Measurements from ENCODE around the gene JPH3. TPM values are rescaled to one million over a fixed set of nuclear protein-coding genes. Genes with fewer than 3 reads are reported as not detected.

JPH3 gene
- total RNA-seq, 6 experiments from 2014 or later: not detected

DNA sequence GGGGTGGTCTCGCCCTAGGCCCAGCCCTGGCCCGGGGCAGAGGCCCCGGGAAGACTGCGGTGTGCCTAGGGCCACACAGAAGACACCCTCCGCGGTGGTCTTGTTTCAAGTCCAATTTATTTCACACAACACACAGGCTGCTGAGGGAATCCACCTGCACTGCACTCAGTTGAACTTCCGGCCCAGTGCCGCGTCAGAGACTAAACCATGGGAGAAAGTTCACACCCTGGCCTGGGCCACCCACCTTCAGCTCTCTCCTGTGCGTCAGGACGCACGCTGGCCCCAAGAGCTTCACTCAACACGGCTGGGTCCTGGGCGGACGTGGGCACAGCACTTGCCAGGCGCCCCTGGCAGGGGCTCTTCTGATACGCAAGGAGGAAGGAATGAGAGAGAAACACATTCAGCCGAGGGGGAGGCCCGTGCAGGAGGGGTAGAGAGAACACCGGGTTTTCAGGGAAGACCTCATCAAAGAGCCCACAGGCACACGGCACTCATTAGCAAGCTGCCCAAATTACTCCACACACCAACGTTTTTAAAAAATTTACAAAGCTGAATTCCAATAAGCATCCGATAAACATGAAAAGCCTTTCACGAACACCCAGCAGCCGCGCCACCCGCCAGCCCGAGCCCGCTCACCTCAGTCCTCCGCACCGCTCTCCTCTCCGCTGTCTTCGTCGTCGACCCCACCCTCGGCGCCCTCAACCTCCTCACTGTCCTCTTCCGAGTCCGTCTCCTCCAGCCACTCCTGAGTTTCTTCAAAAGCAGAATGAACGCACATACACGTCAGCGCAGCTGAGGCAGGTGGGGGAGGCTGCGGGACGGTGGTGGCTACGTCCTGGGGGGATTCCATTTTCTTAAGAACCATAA is 105.6 kb downstream of the JPH3 start:
- Mint-ChIP-seq H3K4me1 (ENCODE audit: low read depth) (no peaks in the 10 kb centered on the region), H3K9me3 (no peaks in the 10 kb centered on the region), H3K4me3 (no peak overlapping the region), H3K27ac (no peak overlapping the region), H3K27me3 (ENCODE audit: insufficient read depth) (no peaks in the 10 kb centered on the region), H3K36me3 (ENCODE audit: low read depth) (no peaks in the 10 kb centered on the region)
- TF ChIP-seq, protein P1, sequence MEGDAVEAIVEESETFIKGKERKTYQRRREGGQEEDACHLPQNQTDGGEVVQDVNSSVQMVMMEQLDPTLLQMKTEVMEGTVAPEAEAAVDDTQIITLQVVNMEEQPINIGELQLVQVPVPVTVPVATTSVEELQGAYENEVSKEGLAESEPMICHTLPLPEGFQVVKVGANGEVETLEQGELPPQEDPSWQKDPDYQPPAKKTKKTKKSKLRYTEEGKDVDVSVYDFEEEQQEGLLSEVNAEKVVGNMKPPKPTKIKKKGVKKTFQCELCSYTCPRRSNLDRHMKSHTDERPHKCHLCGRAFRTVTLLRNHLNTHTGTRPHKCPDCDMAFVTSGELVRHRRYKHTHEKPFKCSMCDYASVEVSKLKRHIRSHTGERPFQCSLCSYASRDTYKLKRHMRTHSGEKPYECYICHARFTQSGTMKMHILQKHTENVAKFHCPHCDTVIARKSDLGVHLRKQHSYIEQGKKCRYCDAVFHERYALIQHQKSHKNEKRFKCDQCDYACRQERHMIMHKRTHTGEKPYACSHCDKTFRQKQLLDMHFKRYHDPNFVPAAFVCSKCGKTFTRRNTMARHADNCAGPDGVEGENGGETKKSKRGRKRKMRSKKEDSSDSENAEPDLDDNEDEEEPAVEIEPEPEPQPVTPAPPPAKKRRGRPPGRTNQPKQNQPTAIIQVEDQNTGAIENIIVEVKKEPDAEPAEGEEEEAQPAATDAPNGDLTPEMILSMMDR (IDR thresholded peaks at IDR 0.05): no peak
- DNase-seq: no peak

DNA sequence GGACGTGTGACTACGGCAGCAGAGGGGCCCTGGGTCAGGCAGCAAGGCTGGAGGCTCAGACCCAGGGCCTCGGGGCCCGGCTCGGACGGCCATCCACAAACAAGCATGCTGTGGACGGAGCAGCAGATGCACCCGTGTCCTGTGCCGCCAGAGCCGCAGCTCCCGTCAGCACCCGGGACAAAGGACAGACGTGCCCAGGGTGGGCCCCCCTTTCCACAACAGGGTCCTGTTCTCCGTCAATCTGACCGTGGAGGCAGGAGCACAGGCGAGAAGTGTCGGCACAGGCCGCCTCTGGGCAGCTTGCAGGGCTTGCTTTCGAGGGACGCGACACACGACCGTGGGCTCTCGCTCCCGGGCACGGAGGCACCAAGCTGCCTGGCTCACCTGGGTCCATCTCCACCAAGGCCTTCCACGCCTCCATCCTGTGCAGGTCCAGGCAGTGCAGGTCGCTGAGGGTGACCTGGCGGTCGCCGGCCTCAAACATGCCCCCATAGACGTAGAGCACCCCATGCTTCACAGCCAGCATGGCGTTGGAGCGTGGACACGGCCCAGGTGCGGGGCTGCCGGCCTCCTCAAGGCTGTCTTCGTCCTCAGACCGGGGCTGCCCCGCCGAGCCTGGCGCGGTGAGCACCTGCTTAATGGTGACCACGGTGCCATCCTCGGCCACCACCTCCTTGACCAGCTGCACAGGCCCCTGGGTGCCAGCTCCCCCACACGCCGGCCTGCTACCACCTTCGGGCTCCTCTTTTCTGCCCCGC is 106.8 kb downstream of the JPH3 start:
- no peaks in the 10 kb centered on the region for H3K4me1 Mint-ChIP-seq (ENCODE audit: low read depth)
- H3K9me3 Mint-ChIP-seq: no peaks in the 10 kb centered on the region
- H3K36me3 Mint-ChIP-seq (ENCODE audit: low read depth): no peaks in the 10 kb centered on the region
- no peak overlapping the region for H3K27ac Mint-ChIP-seq
- TF ChIP-seq, protein P1 (IDR thresholded peaks at IDR 0.05): no peak
- no peak overlapping the region for H3K4me3 Mint-ChIP-seq
- no peak for DNase-seq
- no peaks in the 10 kb centered on the region for H3K27me3 Mint-ChIP-seq (ENCODE audit: insufficient read depth)

DNA sequence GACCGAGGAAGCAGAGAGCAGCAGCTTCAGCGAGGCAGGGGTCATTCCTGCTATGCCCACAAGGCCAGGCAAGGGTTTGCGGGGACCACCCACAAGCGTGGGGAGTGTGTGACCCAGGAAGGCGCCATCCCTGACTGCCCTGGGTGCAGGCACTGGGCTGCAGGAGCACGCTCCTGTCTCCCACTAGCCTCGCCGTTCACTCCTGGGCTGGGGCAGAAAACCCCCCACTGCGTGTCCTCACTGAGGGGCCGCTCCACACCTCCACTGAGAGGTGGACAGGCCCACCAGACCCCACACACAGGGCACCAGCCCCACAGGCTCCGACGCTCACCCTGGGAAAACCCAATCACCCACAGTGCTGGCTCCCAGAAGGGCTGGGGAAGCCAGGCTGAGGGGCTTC is 107.4 kb downstream of the JPH3 start:
- Mint-ChIP-seq H3K36me3 (ENCODE audit: low read depth) (no peaks in the 10 kb centered on the region), H3K27me3 (ENCODE audit: insufficient read depth) (no peaks in the 10 kb centered on the region), H3K4me3 (no peak overlapping the region), H3K27ac (no peak overlapping the region), H3K4me1 (ENCODE audit: low read depth) (no peaks in the 10 kb centered on the region), H3K9me3 (no peaks in the 10 kb centered on the region)
- no peak for DNase-seq
- TF ChIP-seq, protein P1 (IDR thresholded peaks at IDR 0.05): no peak

DNA sequence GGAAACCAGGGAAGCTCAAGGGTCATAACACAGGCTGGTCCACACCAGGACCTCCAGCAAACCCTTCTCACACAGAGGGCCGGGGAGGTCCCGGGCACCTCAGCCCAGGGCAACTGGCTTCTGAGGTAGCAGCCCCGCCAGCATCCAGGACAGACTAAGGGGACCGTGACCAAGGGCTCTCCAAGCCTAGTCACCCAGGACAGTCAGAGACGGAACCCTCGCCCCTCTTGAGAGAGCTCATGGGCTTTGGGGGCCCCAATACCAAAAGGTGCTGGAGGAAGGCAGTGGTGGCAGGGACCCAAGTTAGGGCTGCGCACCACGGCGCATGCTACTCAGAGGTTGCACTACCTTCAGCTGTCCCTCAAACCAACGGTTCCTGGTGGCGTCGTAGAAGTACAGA is 108.6 kb downstream of the JPH3 start:
- no peaks in the 10 kb centered on the region for H3K9me3 Mint-ChIP-seq
- peaks cover 6% of the 10 kb centered on the region for H3K36me3 Mint-ChIP-seq (ENCODE audit: low read depth)
- peaks cover 7% of the 10 kb centered on the region; the same call in 1 of the 2 replicates for H3K4me1 Mint-ChIP-seq (ENCODE audit: low read depth)
- no peak overlapping the region for H3K27ac Mint-ChIP-seq
- no peak overlapping the region for H3K4me3 Mint-ChIP-seq
- DNase-seq: no peak
- TF ChIP-seq, protein P1 (IDR thresholded peaks at IDR 0.05): no peak
- H3K27me3 Mint-ChIP-seq (ENCODE audit: insufficient read depth): peaks cover 2% of the 10 kb centered on the region; the same call in 1 of the 2 replicates

DNA sequence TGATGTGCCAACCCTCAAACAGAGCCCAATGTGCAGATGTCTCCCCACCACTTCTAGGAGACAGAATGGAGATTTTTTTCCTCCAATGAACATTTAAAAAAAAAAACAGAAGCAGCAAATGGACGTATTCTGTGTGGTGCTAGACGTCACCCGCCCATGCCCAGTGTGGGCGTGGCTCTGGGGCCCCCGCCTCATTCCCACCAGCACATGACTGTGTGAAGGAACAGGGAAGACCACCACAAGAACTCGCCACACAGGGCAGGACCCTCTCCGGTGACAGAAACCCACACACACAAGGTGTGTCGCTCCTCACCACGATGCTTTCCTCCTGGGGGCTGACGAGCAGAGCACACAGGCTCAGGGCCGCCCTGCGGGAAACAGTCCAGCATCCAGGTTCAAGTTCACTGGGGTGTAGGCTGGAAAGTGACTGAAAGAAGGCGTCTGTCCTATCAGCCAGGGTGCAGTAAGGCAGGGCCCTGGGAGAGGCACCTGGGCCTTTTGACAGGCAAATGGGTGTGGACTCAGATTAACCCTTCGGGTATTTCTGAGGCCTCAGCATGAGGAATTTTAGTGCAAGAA is 110.0 kb downstream of the JPH3 start:
- no peak for DNase-seq
- Mint-ChIP-seq H3K27me3 (ENCODE audit: insufficient read depth) (peaks cover 2% of the 10 kb centered on the region; the same call in 1 of the 2 replicates), H3K9me3 (no peaks in the 10 kb centered on the region), H3K4me3 (no peak overlapping the region), H3K36me3 (ENCODE audit: low read depth) (peaks cover 6% of the 10 kb centered on the region), H3K27ac (no peak overlapping the region), H3K4me1 (ENCODE audit: low read depth) (peaks cover 8% of the 10 kb centered on the region; the same call in 1 of the 2 replicates)
- TF ChIP-seq, protein P1 (IDR thresholded peaks at IDR 0.05): no peak
